ENCODE measurements around the gene CHI3L1.

CHI3L1 gene

DNA sequence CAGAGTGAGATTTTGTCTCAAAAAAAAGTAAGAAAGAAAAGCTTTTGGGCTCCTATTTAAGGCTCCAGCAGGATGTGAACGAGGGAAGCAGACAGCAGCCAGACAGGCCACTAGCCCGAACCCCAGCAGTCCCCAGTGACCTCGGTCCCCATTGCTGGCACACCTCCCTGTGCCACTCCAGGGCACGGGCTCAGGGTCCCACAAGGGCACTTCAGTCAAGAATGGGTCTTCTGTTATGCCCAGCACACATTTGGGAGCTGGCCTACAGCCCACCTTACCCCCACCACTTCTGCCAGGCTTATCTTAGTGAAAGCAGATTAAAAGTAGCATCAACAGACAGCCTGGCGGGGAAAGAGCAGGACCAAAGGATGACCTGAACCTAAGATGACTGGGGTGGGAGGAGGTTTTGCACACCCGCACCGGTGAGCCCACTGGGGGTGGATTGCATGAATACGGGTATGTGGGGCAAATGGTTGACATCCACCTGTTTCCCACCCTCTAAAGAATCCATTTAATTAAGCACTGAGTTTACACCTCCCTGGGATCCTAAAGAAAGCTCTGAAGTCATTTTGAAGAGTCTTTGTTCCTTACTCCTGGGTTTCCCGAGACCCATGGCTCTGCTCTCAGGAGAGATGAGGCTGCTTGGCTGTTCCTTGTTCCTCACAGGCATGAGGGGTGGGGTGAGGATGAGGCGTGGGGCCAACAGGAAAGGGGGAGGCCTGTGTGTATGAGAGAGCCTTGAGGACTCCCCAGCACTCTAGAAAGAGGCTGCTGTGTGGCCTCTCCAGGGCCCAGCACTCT lies 4.7 kb downstream of the CHI3L1 start:
- H3K4me1 Mint-ChIP-seq, result peaks cover 0 to 4% of the 10 kb centered on the region in 2 donors
- no peak for DNase-seq

DNA sequence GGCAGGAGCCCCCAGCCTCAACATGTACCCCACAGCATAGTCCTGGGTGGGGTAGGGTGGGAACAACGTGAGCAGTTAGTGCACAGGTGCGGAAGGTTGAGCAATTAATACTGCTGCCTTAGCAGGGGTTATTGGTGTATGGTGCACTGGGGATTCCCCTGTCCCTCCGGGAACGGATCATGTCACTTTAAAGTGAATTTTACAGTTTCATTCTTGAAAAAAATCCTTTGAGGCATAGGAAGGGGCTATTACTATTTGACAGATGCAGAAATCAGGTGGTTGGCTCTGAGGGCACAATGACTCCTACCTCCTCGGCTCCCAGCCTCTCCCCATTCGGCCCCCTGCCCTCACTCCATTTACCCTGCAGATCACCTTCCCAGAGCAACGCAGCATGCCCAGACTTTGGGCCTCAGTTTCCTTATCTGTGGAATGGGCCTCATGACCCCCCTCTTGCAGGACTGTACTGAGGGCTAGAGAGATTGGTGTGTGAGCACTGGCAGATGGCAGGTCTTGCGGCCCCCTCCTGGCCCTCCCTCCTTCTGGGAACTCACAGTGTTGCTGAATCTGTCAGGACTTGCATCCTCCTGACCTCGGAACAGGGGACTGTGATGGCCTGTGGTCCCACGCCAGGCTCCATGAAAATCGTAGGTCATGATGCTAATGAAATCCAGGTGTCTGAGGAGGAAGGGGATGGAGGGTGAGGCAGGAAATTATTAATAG lies 5.7 kb downstream of the CHI3L1 start:
- H3K27ac Mint-ChIP-seq, result peak overlapping the region; percentile 1
- H3K4me1 Mint-ChIP-seq, result peaks cover 6 to 9% of the 10 kb centered on the region in 2 donors
- no peaks in the 10 kb centered on the region for H3K9me3 Mint-ChIP-seq
- H3K4me3 Mint-ChIP-seq, result no peak overlapping the region
- peaks cover 15 to 18% of the 10 kb centered on the region in 2 donors for H3K27me3 Mint-ChIP-seq
- DNase-seq (no peak), ATAC-seq (replicated peaks) (peak in 1 of 2 donors; percentile 26)
- no peaks in the 10 kb centered on the region for H3K36me3 Mint-ChIP-seq

More for the DNA sequence above, 4.7 kb downstream of the CHI3L1 start:
- no peak for ATAC-seq (replicated peaks)
- peaks cover 11 to 15% of the 10 kb centered on the region in 2 donors for H3K27me3 Mint-ChIP-seq
- no peak overlapping the region for H3K27ac Mint-ChIP-seq
- H3K9me3 Mint-ChIP-seq, result no peaks in the 10 kb centered on the region
- no peak overlapping the region for H3K4me3 Mint-ChIP-seq
- no peaks in the 10 kb centered on the region for H3K36me3 Mint-ChIP-seq

DNA sequence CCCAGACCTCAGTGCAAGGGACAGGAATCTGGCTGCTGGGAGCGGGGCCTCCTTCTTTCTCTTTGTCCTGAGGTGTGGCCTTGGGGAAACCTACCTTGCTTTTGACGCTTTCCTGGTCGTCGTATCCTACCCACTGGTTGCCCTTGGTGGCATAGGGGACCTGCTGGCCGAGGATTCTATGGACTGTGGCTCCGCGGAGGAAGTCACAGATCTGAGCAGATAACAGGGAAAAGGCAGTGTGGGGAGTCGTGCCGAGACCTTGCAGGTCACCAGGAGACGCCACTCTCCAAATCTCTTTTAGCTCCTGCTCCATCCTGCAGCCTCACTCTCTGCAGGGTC lies 6.9 kb downstream of the CHI3L1 start:
- H3K9me3 Mint-ChIP-seq, result no peaks in the 10 kb centered on the region
- H3K27ac Mint-ChIP-seq, result no peak overlapping the region
- no peak for DNase-seq
- no peak overlapping the region for H3K4me3 Mint-ChIP-seq
- H3K27me3 Mint-ChIP-seq, result peaks cover 20 to 28% of the 10 kb centered on the region in 2 donors
- H3K4me1 Mint-ChIP-seq, result peaks cover 13 to 21% of the 10 kb centered on the region in 2 donors
- H3K36me3 Mint-ChIP-seq, result no peaks in the 10 kb centered on the region
- no peak for ATAC-seq (replicated peaks)

DNA sequence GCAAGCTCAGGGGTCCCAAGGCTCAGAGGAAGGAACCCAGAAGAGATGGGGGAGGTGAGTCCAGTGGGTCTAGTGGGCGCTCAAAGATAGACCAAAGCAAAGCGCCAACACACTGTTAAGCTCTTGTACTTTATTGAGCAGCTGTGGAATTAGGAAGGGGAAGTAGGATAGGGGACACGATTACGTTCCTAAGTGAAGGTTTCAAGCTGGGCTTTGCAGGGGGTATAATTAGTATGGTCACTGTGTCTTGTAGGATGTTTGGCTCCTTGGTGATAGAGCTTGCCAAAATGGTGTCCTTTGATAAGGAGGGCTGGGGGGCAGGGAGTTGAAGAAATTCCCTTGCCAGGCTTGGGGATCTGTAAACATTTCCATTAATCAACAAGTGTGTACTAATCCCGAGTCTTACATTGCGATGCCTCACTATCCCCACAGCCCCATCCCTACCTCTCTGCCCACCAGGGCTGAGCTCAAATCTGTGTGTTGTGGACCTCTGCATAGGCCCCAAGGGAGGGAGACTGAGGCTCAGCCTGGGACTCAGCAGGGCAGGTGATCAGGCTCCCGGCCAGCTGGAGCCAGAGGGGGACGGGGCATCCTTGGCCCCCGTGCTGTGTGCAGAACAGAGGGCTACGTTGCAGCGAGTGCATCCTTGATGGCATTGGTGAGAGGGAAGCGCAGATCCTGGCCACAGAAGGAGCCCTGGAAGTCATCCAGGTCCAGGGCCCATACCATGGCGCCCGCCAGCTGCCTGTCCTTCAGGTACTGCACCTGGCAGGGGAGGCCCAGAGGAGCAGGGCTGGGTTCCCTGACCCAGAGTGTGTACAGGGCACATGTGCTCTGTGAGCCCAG lies 7.5 kb downstream of the CHI3L1 start:
- Mint-ChIP-seq H3K27ac (no peak overlapping the region), H3K4me1 (peaks cover 15 to 23% of the 10 kb centered on the region in 2 donors), H3K27me3 (peaks cover 19 to 28% of the 10 kb centered on the region in 2 donors), H3K36me3 (no peaks in the 10 kb centered on the region), H3K9me3 (no peaks in the 10 kb centered on the region), H3K4me3 (no peak overlapping the region)
- DNase-seq, result no peak
- no peak for ATAC-seq (replicated peaks)

DNA sequence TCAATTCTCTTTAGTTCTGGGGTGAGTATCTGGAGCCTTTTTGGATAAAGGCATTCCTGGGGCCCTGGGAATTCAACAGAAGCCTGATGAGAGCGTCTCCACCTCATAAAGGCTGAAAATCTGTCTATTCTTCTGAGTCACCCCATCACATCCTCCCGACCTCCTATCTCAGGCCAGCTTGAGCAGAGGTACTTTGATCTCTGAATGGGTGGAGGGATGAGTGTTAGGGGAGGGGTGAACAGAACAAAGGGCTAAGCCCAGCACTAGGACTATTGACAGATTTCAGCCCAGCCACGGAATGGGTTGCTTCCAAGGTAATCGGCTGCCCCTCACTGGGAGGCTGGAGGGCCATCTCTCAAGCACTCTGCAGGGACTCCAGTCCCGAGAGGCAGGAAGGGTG lies 8.4 kb downstream of the CHI3L1 start:
- no peak for ATAC-seq (replicated peaks)
- Mint-ChIP-seq H3K4me3 (no peak overlapping the region), H3K27me3 (peaks cover 26 to 28% of the 10 kb centered on the region in 2 donors), H3K27ac (no peak overlapping the region), H3K9me3 (no peaks in the 10 kb centered on the region), H3K4me1 (peaks cover 22 to 31% of the 10 kb centered on the region in 2 donors), H3K36me3 (no peaks in the 10 kb centered on the region)
- DNase-seq, result no peak

DNA sequence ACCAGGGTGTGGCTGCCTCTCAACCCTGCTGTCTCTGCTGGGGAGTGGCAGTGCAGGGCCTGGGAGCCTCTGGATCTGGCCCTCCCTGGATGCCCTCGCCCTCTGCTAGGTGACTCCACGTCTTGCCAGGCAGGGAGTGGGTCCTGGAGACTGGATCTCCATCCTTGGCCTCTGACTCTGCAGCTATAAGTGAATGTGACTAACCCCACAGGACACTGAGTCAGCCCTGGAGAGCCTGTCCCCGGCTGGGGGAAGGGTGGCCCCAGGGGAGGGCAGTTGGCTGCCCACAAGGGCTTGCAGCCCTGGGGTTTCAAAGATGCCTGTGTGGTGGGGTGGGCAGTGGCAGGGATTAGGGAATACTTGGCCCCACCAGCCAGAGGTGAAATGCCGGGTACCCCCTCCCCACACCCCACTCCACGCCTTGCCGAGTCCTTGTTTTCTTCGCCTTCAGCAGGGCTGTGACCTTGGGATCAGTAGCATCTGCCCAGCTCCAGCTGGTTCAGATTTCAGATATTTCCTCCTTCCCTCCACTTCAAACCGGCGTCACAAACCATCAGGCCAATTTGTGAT lies 8.9 kb downstream of the CHI3L1 start:
- no peak for DNase-seq
- Mint-ChIP-seq H3K4me1 (peaks cover 26 to 36% of the 10 kb centered on the region in 2 donors), H3K9me3 (no peaks in the 10 kb centered on the region), H3K27ac (no peak overlapping the region), H3K27me3 (peaks cover 26 to 28% of the 10 kb centered on the region in 2 donors), H3K36me3 (no peaks in the 10 kb centered on the region), H3K4me3 (no peak overlapping the region)
- ATAC-seq (replicated peaks), result no peak

DNA sequence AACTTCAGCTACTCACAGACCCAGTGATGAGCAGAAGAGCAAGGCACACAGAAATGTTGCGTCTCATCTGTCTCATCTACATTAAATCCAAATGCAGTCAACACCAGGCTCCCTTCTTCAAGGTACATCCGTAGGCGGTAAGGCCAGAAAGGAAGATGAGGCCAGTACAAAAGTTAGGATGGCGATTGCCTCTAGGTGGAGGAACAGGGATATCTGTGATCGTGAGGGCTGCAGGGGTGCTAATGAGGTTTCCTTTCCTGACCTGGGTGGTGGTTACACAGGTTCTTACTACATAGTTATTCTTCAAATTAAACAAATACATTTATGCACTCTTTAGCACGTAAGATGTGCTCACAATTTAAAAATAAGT lies 9.5 kb downstream of the CHI3L1 start:
- Mint-ChIP-seq H3K27me3 (peaks cover 26 to 28% of the 10 kb centered on the region in 2 donors), H3K9me3 (no peaks in the 10 kb centered on the region), H3K36me3 (no peaks in the 10 kb centered on the region), H3K4me3 (no peak overlapping the region), H3K27ac (no peak overlapping the region), H3K4me1 (peaks cover 29 to 38% of the 10 kb centered on the region in 2 donors)
- ATAC-seq (replicated peaks), result no peak
- DNase-seq, result no peak

DNA sequence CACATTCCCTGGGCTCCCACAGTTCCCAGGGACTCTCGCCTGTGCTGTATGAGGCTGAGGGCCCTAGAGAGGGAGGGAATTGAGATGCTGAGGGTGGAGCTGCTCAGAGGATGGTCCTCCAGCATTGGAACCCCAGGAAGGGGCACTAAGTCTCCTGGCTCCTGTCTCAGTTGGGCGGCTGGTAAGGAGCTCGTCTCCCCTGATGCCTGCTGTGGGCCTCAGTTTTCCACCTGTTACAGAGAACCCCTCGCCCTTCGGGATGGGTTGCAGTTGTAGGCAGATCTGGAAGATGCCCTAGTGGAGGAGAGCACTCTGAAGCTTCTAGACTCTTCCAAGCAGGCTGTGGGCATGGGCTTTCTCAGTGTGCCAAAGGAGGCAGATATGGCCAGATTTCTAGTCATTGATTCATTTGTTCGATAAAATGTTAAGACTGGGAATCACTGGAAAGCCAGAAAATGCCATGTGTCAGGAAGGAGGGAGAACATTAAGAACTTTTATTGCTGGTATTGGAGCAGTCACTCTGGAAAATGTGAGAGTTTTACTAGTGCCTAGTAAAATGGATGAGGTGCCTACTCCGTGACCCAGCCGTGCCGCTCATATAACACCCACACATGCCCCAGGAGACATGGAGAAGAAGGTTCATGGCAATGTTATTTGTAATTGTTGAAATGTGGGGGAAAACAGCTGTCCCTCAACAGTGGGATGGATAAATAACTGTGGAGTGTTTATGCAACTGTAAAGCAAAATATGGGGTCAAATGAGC lies 10.1 kb downstream of the CHI3L1 start:
- Mint-ChIP-seq H3K9me3 (no peaks in the 10 kb centered on the region), H3K27me3 (peaks cover 26 to 28% of the 10 kb centered on the region in 2 donors), H3K4me3 (no peak overlapping the region), H3K27ac (no peak overlapping the region), H3K4me1 (peaks cover 29 to 38% of the 10 kb centered on the region in 2 donors), H3K36me3 (no peaks in the 10 kb centered on the region)
- DNase-seq, result no peak
- no peak for ATAC-seq (replicated peaks)

DNA sequence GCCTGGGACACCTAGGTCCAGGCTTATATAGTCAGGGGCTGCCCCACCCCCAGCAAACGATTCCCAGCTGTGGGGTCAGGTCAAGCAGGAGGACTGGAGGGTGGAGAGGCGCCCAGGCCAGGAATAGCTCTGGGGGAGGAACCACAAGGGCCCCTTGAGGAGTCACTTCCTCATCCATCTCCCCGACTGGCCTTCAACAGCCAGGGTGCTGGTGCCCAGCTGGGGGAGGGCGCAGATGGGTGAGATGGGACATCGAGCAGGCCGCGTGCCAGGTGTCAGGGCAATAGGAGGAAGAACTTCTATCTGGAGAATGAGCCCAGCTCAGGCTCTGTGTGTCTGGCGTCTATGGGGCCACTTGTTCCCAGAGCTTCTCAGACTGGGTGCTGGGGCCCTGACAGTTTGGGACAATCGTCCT lies 10.7 kb downstream of the CHI3L1 start:
- H3K27ac Mint-ChIP-seq, result no peak overlapping the region
- ATAC-seq (replicated peaks), result peak; percentile 41 to 50
- H3K9me3 Mint-ChIP-seq, result no peaks in the 10 kb centered on the region
- DNase-seq, result peak; percentile 23
- H3K4me1 Mint-ChIP-seq, result peaks cover 29 to 38% of the 10 kb centered on the region in 2 donors
- no peak overlapping the region for H3K4me3 Mint-ChIP-seq
- H3K36me3 Mint-ChIP-seq, result no peaks in the 10 kb centered on the region
- peaks cover 25 to 26% of the 10 kb centered on the region in 2 donors for H3K27me3 Mint-ChIP-seq

DNA sequence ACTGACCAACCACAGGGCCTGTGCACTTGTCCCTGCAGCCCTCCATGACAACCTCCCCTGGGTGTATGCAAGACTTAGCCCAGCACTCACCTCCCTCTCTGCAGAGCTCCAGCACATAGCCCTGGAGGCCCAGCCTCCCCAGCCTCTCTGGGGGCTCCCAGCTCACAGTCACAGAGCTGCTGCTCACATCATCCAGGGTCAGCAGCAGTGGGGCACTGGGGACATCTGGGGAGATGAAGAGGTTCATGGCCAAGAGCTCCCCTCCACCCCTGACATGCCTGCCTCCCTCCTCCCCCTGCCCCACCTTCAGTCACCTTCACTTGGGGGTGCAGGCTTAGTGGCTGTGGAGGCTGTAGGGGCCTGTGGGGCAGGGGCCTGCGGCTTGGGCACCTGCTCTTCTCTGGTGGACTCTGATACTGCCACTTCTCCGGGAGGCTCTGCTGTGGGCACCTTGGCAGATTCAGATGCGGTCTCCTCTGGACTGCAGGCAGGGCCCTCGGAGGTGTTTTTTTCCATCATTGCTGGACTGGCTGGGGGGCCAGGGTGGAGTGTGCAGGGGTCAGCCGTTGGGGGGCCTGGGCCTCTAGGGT lies 11.2 kb downstream of the CHI3L1 start, which contains the start of gene MYBPH:
Gene MYBPH, minus strand, starts transcription at position 590 of the 590 bp plus-strand sequence. Its CDS starts 71 bp downstream, at position 519.
- no peaks in the 10 kb centered on the region for H3K36me3 Mint-ChIP-seq
- DNase-seq (no peak), ATAC-seq (replicated peaks) (no peak)
- peaks cover 22 to 26% of the 10 kb centered on the region in 2 donors for H3K27me3 Mint-ChIP-seq
- H3K27ac Mint-ChIP-seq, result no peak within 1 kb of the TSS
- no peak within 1 kb of the TSS for H3K4me3 Mint-ChIP-seq
- peaks cover 29 to 38% of the 10 kb centered on the region in 2 donors for H3K4me1 Mint-ChIP-seq
- H3K9me3 Mint-ChIP-seq, result no peaks in the 10 kb centered on the region

DNA sequence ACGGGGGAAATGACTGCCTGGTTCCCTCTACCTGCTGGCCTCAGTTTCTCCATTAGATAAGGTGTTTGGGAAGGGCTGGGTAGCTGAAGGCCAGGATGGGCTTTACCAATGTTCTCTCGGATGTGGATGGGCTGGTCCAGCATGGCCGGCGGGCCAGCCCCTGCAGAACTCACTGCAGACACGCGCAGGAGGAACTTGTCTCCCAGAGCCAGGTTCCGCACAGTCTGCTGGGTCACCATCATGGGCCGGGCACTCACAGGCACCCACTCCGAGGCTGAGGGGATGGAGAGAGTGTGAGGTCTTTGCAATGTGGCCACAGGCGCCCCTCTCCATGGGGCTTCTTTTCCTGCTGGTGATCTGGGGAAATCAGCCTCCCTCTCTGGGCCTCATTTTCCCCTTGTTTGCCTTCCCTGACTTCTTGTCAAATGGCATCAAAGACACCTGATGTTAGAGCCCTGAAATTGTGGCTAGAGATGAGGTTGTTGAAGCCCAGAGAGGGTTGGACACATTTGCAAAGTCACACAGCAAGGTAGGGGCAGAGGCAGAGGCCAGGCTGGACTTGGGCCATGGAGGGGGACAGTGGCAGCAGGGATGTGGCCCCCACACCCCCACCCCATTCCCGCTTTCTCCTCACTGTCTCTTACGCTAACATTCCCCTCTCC lies 12.0 kb downstream of the CHI3L1 start:
- Mint-ChIP-seq H3K27ac (no peak overlapping the region), H3K4me3 (no peak overlapping the region), H3K4me1 (peaks cover 29 to 38% of the 10 kb centered on the region in 2 donors), H3K9me3 (no peaks in the 10 kb centered on the region), H3K36me3 (no peaks in the 10 kb centered on the region), H3K27me3 (peaks cover 22 to 26% of the 10 kb centered on the region in 2 donors)
- ATAC-seq (replicated peaks) (no peak), DNase-seq (no peak)

DNA sequence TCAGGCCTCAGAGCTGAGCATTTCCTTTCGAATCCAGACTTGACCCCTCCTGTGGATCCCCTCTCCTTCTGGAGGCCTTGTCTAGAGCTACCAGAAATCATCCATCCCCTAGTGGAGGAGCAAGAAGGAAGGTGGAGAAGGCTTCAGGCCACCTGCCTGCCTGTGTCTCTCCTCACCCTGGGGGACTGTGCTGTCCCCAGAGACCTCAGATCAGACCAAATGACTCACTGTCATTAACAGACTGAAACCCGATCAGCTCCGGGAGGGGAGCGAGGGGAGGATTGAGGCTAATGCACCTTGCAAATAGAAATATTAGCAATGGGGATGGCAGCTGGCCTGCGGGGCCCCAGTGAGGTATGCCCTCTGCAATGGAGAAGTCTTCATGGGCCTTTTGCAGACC lies 12.9 kb downstream of the CHI3L1 start:
- no peak overlapping the region for H3K27ac Mint-ChIP-seq
- peak overlapping the region in 1 of 2 donors; percentile 15 for H3K4me3 Mint-ChIP-seq
- peaks cover 22 to 26% of the 10 kb centered on the region in 2 donors for H3K27me3 Mint-ChIP-seq
- H3K4me1 Mint-ChIP-seq, result peaks cover 29 to 38% of the 10 kb centered on the region in 2 donors
- no peaks in the 10 kb centered on the region for H3K9me3 Mint-ChIP-seq
- H3K36me3 Mint-ChIP-seq, result no peaks in the 10 kb centered on the region
- DNase-seq (peak; percentile 60), ATAC-seq (replicated peaks) (peak; percentile 94 to 96)

Measured in stimulated activated naive B cell treated with anti-CD40 and anti-IgM and Interleukin-4, amounts not matched to agents 10 μg/mL and 1 μg/mL and 100 μg/mL, for 72 hours (primary cell).